ENCODE data around the gene JAKMIP1. TPM values are rescaled to one million over a fixed set of nuclear protein-coding genes. Genes with fewer than 3 reads are reported as not detected.

The JAKMIP1 gene
- total RNA-seq, 1 donor from 2014 or later = 0.64 TPM

DNA sequence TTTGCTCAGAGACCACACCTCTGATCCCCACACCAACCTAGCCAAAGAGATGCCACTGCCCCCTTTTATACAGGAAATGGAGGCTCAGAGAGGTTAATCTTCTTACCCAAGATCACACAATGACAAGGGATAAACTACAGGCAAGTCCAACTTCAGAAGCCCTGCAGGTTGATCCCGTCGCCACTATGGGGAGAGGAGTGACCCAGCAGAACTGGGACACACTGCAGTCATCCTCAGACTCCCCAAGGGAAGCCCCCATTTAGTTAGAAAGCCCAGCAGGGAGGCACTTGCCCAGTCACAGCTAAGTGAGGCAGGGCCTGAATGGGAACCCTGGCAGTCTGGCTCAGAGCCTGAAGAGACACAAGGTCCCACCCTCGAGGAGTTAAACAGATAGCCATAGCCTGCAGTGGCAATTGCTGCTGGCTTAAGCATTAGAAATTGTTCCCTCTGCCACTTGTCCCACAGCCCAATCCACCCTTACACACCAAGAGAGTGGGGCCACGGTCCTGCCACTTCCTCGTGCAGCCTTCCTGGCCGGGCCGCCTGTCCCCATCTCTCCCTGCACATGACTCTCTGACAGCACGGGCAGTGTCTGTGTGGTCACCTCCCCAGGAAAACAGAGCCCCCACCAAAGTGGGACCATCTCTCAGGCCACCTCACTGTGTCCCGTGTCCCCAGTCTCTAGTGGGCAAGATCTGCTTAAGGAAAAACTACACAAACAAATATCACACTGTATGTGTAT is 2.7 kb downstream of the JAKMIP1 start:
- DNase-seq = no peak
- peaks cover 52% of the 10 kb centered on the region for H3K27me3 ChIP-seq
- H3K4me3 ChIP-seq = no peak overlapping the region
- no peaks in the 10 kb centered on the region for H3K36me3 ChIP-seq
- intact Hi-C loops (cut with DNase I) = no loop called here
- no peaks in the 10 kb centered on the region for H3K9me3 ChIP-seq
- peaks cover 9% of the 10 kb centered on the region for H3K4me1 ChIP-seq
- no peak overlapping the region for H3K27ac ChIP-seq
- no peak for ATAC-seq
- TF ChIP-seq, protein P1, sequence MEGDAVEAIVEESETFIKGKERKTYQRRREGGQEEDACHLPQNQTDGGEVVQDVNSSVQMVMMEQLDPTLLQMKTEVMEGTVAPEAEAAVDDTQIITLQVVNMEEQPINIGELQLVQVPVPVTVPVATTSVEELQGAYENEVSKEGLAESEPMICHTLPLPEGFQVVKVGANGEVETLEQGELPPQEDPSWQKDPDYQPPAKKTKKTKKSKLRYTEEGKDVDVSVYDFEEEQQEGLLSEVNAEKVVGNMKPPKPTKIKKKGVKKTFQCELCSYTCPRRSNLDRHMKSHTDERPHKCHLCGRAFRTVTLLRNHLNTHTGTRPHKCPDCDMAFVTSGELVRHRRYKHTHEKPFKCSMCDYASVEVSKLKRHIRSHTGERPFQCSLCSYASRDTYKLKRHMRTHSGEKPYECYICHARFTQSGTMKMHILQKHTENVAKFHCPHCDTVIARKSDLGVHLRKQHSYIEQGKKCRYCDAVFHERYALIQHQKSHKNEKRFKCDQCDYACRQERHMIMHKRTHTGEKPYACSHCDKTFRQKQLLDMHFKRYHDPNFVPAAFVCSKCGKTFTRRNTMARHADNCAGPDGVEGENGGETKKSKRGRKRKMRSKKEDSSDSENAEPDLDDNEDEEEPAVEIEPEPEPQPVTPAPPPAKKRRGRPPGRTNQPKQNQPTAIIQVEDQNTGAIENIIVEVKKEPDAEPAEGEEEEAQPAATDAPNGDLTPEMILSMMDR (IDR thresholded peaks at IDR 0.05) = no peak

DNA sequence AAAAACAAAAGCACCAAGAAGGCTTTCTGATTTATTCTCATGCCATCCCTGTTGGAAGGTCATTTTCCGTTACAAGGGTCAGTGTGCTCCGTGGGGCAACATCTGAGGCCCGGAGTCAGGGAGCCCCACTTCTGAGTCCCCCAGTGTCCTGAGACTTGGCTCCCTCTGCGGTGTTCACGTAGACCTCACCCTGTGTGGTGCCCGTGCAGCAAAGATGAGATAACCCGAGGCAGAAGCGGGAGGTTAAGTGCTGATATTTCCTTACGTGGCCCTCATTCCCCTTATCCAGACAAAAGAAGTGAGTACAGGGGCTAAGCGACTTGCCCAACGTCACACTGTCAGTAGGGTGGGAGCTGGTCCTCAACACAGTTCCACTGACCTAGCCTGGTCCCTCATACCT is 3.5 kb downstream of the JAKMIP1 start:
- TF ChIP-seq, protein P1 (IDR thresholded peaks at IDR 0.05) = no peak
- Histone ChIP-seq H3K27me3 (peaks cover 52% of the 10 kb centered on the region), H3K36me3 (no peaks in the 10 kb centered on the region), H3K4me3 (no peak overlapping the region), H3K27ac (no peak overlapping the region), H3K4me1 (peaks cover 9% of the 10 kb centered on the region), H3K9me3 (no peaks in the 10 kb centered on the region)
- intact Hi-C loops (cut with DNase I) = no loop called here
- DNase-seq = no peak
- no peak for ATAC-seq

DNA sequence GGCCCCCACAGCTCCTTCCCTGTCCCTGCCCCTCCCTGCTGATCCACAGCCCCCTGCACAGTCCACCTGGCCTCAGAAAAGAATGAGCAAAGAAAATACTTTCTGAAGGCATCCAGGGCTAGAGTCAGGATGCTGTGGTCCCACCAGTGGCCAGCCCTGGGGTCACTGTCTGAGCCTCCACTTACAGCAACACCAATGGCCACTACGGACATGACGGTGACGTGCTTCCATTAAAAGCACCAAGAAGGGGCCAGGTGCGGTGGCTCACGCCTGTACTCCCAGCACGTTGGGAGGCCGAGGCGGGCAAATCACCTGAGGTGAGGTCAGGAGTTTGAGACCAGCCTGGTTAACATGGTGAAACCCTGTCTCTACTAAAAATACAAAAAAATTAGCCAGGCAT is 4.0 kb downstream of the JAKMIP1 start:
- ATAC-seq (no peak), DNase-seq (no peak)
- no peaks in the 10 kb centered on the region for H3K9me3 ChIP-seq
- no peak overlapping the region for H3K4me3 ChIP-seq
- H3K4me1 ChIP-seq = peaks cover 9% of the 10 kb centered on the region
- H3K27ac ChIP-seq = no peak overlapping the region
- no peaks in the 10 kb centered on the region for H3K36me3 ChIP-seq
- intact Hi-C loops (cut with DNase I) = no loop called here
- H3K27me3 ChIP-seq = peaks cover 52% of the 10 kb centered on the region
- TF ChIP-seq, protein P1 (IDR thresholded peaks at IDR 0.05) = no peak

DNA sequence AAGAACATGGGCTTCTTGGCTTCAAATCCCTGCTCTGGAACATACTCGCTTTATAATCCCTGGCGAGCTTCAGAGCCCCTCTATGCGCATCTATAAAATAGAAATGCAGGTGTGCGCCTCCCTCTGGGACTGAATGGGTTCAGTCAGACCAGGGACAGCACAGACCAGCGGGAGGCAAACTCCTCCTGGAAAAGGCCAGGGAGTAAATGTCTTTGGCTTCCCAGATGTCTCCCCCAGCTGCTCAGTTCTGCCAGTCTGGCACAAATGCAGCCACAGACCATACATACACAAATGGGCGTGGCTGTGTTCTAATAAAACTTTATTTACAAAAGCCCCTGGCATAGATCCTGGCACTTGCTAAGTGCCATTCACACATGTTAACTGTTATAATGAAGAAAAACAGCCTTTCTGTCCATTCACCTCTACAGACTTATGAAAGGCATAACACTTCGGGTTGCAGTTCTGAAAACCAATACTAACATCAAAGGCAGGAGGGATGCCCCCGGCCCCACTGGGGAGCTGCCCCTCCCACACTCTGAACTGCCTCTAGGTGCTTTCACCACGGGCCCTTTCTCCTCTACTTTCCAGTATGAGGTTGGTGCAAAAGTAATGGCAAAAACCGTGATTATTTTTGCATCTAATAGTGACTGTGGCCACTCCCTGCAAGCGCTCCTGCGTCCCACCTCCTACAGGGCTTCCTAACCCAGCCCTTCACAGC is 4.6 kb downstream of the JAKMIP1 start:
- DNase-seq (no peak), ATAC-seq (no peak)
- peaks cover 52% of the 10 kb centered on the region for H3K27me3 ChIP-seq

DNA sequence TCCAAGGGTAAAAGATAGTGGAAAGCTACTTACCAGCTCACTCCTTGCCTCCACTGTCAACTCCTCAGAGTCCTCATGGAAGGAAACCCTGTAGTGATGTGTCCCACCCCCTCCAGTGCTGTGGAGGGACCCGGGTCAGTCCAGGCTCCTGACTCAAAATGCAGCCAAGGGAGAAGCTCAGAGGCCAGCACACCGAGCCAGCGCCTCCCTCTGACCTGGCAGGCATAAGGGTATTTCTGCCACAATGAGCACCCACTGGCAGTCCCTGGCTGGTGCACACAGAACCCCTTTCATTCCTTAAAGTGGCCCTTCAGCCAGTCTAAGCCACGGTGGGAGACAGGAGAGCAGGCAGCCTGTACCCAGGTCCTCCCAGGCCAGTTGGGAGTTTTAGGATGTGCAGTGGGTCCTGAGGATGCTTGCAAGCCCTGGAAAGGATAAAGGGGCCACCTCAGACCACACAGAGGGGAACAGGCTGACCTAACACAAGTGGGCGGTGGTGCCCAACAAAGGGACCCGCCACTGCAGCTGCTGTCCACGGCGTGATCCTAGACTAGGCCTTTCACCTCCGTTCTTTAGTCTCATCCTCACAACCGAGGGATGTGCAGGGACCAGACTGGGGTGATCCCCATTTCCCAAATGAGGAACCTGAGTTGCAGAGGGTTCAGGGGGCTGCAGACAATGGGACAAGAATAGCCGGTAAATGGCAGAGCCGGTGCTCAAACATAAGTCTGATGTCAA is 5.7 kb downstream of the JAKMIP1 start:
- ATAC-seq (no peak), DNase-seq (no peak)
- Histone ChIP-seq H3K4me1 (peaks cover 9% of the 10 kb centered on the region), H3K4me3 (no peak overlapping the region), H3K36me3 (no peaks in the 10 kb centered on the region), H3K27ac (no peak overlapping the region), H3K9me3 (no peaks in the 10 kb centered on the region), H3K27me3 (peaks cover 52% of the 10 kb centered on the region)
- TF ChIP-seq, protein P1 (IDR thresholded peaks at IDR 0.05) = no peak
- intact Hi-C loops (cut with DNase I) = no loop called here

More for the DNA sequence above, 4.6 kb downstream of the JAKMIP1 start:
- Histone ChIP-seq H3K4me1 (peaks cover 9% of the 10 kb centered on the region), H3K36me3 (no peaks in the 10 kb centered on the region), H3K9me3 (no peaks in the 10 kb centered on the region), H3K27ac (no peak overlapping the region), H3K4me3 (no peak overlapping the region)
- intact Hi-C loops (cut with DNase I) = no loop called here
- TF ChIP-seq, protein P1 (IDR thresholded peaks at IDR 0.05) = no peak
